ENCODE data around the gene CDH4.

The CDH4 gene

GRCh38 chr20:61604549-61604948 is 352.5 kb downstream of the CDH4 start:
- Histone ChIP-seq H3K9ac (ENCODE audit: low read depth, low read length) (no peak overlapping the region), H3K4me1 (ENCODE audit: control insufficient read depth, insufficient read depth, low read length) (no peaks in the 10 kb centered on the region), H3K9me3 (ENCODE audit: control insufficient read depth, insufficient read depth, low read length) (no peaks in the 10 kb centered on the region), H3K4me3 (ENCODE audit: low read depth, low read length) (no peak overlapping the region), H3K36me3 (ENCODE audit: control insufficient read depth, insufficient read depth, low read length) (no peaks in the 10 kb centered on the region), H3K27me3 (ENCODE audit: control insufficient read depth, insufficient read depth, low read length) (no peaks in the 10 kb centered on the region)

GRCh38 chr20:61605283-61605682 is 353.2 kb downstream of the CDH4 start:
- Histone ChIP-seq H3K9ac (ENCODE audit: low read depth, low read length) (no peak overlapping the region), H3K4me1 (ENCODE audit: control insufficient read depth, insufficient read depth, low read length) (no peaks in the 10 kb centered on the region), H3K4me3 (ENCODE audit: low read depth, low read length) (no peak overlapping the region), H3K36me3 (ENCODE audit: control insufficient read depth, insufficient read depth, low read length) (no peaks in the 10 kb centered on the region), H3K9me3 (ENCODE audit: control insufficient read depth, insufficient read depth, low read length) (no peaks in the 10 kb centered on the region), H3K27me3 (ENCODE audit: control insufficient read depth, insufficient read depth, low read length) (no peaks in the 10 kb centered on the region)

GRCh38 chr20:61605862-61606557 is 353.9 kb downstream of the CDH4 start:
- H3K9me3 ChIP-seq (ENCODE audit: control insufficient read depth, insufficient read depth, low read length), result no peaks in the 10 kb centered on the region
- H3K4me3 ChIP-seq (ENCODE audit: low read depth, low read length), result no peak overlapping the region
- H3K36me3 ChIP-seq (ENCODE audit: control insufficient read depth, insufficient read depth, low read length), result no peaks in the 10 kb centered on the region
- H3K27me3 ChIP-seq (ENCODE audit: control insufficient read depth, insufficient read depth, low read length), result no peaks in the 10 kb centered on the region
- no peak overlapping the region for H3K9ac ChIP-seq (ENCODE audit: low read depth, low read length)
- H3K4me1 ChIP-seq (ENCODE audit: control insufficient read depth, insufficient read depth, low read length), result no peaks in the 10 kb centered on the region

- no peak overlapping the region for H3K9ac ChIP-seq (ENCODE audit: low read depth, low read length)
Measured at GRCh38 chr20:61608275-61609085, 356.4 kb downstream of the CDH4 start.

GRCh38 chr20:61609461-61609860 is 357.4 kb downstream of the CDH4 start:
- Histone ChIP-seq H3K9ac (ENCODE audit: low read depth, low read length) (no peak overlapping the region), H3K36me3 (ENCODE audit: control insufficient read depth, insufficient read depth, low read length) (no peaks in the 10 kb centered on the region), H3K4me3 (ENCODE audit: low read depth, low read length) (no peak overlapping the region), H3K9me3 (ENCODE audit: control insufficient read depth, insufficient read depth, low read length) (peaks cover 4% of the 10 kb centered on the region), H3K27me3 (ENCODE audit: control insufficient read depth, insufficient read depth, low read length) (no peaks in the 10 kb centered on the region), H3K4me1 (ENCODE audit: control insufficient read depth, insufficient read depth, low read length) (no peaks in the 10 kb centered on the region)

More at GRCh38 chr20:61608275-61609085, 356.4 kb downstream of the CDH4 start:
- no peak overlapping the region for H3K4me3 ChIP-seq (ENCODE audit: low read depth, low read length)
- H3K9me3 ChIP-seq (ENCODE audit: control insufficient read depth, insufficient read depth, low read length), result peaks cover 4% of the 10 kb centered on the region
- no peaks in the 10 kb centered on the region for H3K4me1 ChIP-seq (ENCODE audit: control insufficient read depth, insufficient read depth, low read length)
- no peaks in the 10 kb centered on the region for H3K36me3 ChIP-seq (ENCODE audit: control insufficient read depth, insufficient read depth, low read length)
- no peaks in the 10 kb centered on the region for H3K27me3 ChIP-seq (ENCODE audit: control insufficient read depth, insufficient read depth, low read length)

- Histone ChIP-seq H3K27me3 (ENCODE audit: control insufficient read depth, insufficient read depth, low read length) (no peaks in the 10 kb centered on the region), H3K9me3 (ENCODE audit: control insufficient read depth, insufficient read depth, low read length) (peaks cover 4% of the 10 kb centered on the region), H3K9ac (ENCODE audit: low read depth, low read length) (no peak overlapping the region), H3K36me3 (ENCODE audit: control insufficient read depth, insufficient read depth, low read length) (no peaks in the 10 kb centered on the region), H3K4me3 (ENCODE audit: low read depth, low read length) (no peak overlapping the region), H3K4me1 (ENCODE audit: control insufficient read depth, insufficient read depth, low read length) (no peaks in the 10 kb centered on the region)
Measured at GRCh38 chr20:61611401-61612180, 359.5 kb downstream of the CDH4 start.

- H3K27me3 ChIP-seq (ENCODE audit: control insufficient read depth, insufficient read depth, low read length), result no peaks in the 10 kb centered on the region
- H3K9me3 ChIP-seq (ENCODE audit: control insufficient read depth, insufficient read depth, low read length), result peaks cover 4% of the 10 kb centered on the region
- H3K9ac ChIP-seq (ENCODE audit: low read depth, low read length), result no peak overlapping the region
- H3K4me1 ChIP-seq (ENCODE audit: control insufficient read depth, insufficient read depth, low read length), result no peaks in the 10 kb centered on the region
- H3K36me3 ChIP-seq (ENCODE audit: control insufficient read depth, insufficient read depth, low read length), result no peaks in the 10 kb centered on the region
- H3K4me3 ChIP-seq (ENCODE audit: low read depth, low read length), result no peak overlapping the region
Measured at GRCh38 chr20:61613917-61614705, 362.1 kb downstream of the CDH4 start.

- Histone ChIP-seq H3K36me3 (ENCODE audit: control insufficient read depth, insufficient read depth, low read length) (no peaks in the 10 kb centered on the region), H3K9me3 (ENCODE audit: control insufficient read depth, insufficient read depth, low read length) (peaks cover 4% of the 10 kb centered on the region), H3K27me3 (ENCODE audit: control insufficient read depth, insufficient read depth, low read length) (no peaks in the 10 kb centered on the region)
Measured at GRCh38 chr20:61614706-61615100, 362.6 kb downstream of the CDH4 start.

GRCh38 chr20:61615806-61616205 is 363.7 kb downstream of the CDH4 start:
- no peaks in the 10 kb centered on the region for H3K27me3 ChIP-seq (ENCODE audit: control insufficient read depth, insufficient read depth, low read length)
- H3K36me3 ChIP-seq (ENCODE audit: control insufficient read depth, insufficient read depth, low read length), result no peaks in the 10 kb centered on the region
- no peaks in the 10 kb centered on the region for H3K4me1 ChIP-seq (ENCODE audit: control insufficient read depth, insufficient read depth, low read length)
- no peak overlapping the region for H3K4me3 ChIP-seq (ENCODE audit: low read depth, low read length)
- no peak overlapping the region for H3K9ac ChIP-seq (ENCODE audit: low read depth, low read length)
- H3K9me3 ChIP-seq (ENCODE audit: control insufficient read depth, insufficient read depth, low read length), result peaks cover 4% of the 10 kb centered on the region

More at GRCh38 chr20:61614706-61615100, 362.6 kb downstream of the CDH4 start:
- Histone ChIP-seq H3K9ac (ENCODE audit: low read depth, low read length) (no peak overlapping the region), H3K4me3 (ENCODE audit: low read depth, low read length) (no peak overlapping the region), H3K4me1 (ENCODE audit: control insufficient read depth, insufficient read depth, low read length) (no peaks in the 10 kb centered on the region)

GRCh38 chr20:61619751-61620150 is 367.7 kb downstream of the CDH4 start:
- no peaks in the 10 kb centered on the region for H3K4me1 ChIP-seq (ENCODE audit: control insufficient read depth, insufficient read depth, low read length)
- H3K4me3 ChIP-seq (ENCODE audit: low read depth, low read length), result no peak overlapping the region
- H3K9me3 ChIP-seq (ENCODE audit: control insufficient read depth, insufficient read depth, low read length), result no peaks in the 10 kb centered on the region
- H3K36me3 ChIP-seq (ENCODE audit: control insufficient read depth, insufficient read depth, low read length), result no peaks in the 10 kb centered on the region
- H3K9ac ChIP-seq (ENCODE audit: low read depth, low read length), result no peak overlapping the region
- H3K27me3 ChIP-seq (ENCODE audit: control insufficient read depth, insufficient read depth, low read length), result no peaks in the 10 kb centered on the region

- H3K27me3 ChIP-seq (ENCODE audit: control insufficient read depth, insufficient read depth, low read length), result no peaks in the 10 kb centered on the region
- no peaks in the 10 kb centered on the region for H3K9me3 ChIP-seq (ENCODE audit: control insufficient read depth, insufficient read depth, low read length)
- no peak overlapping the region for H3K4me3 ChIP-seq (ENCODE audit: low read depth, low read length)
- no peaks in the 10 kb centered on the region for H3K4me1 ChIP-seq (ENCODE audit: control insufficient read depth, insufficient read depth, low read length)
- no peaks in the 10 kb centered on the region for H3K36me3 ChIP-seq (ENCODE audit: control insufficient read depth, insufficient read depth, low read length)
- H3K9ac ChIP-seq (ENCODE audit: low read depth, low read length), result no peak overlapping the region
Measured at GRCh38 chr20:61620174-61620573, 368.1 kb downstream of the CDH4 start.
